Glutamatergic neuron (in vitro differentiated cells): Measurements from ENCODE around the gene HSPA6. TPM values are rescaled to one million over a fixed set of nuclear protein-coding genes. Genes with fewer than 3 reads are reported as not detected.
"Not testable (repeated sequence)": the region's sequence is repeated elsewhere in the genome, so short reads cannot be mapped to it uniquely, and the experiment has no call there.

Experiments
- DNase-seq: peaks from one replicate; pipeline ENCODE4 v3.0.0; 2022
- H3K27ac Mint-ChIP-seq: one replicate; pipeline ENCODE4 v1.8.0; 2020; ENCODE audit warnings: mild to moderate bottlenecking, mixed read lengths, inconsistent platforms; ENCODE audit not compliant: unreplicated experiment
- H3K27me3 Mint-ChIP-seq: one replicate; pipeline ENCODE4 v1.8.0; 2020; ENCODE audit warnings: mild to moderate bottlenecking, moderate library complexity, mixed read lengths, inconsistent platforms; ENCODE audit not compliant: unreplicated experiment
- H3K36me3 Mint-ChIP-seq: one replicate; pipeline ENCODE4 v1.8.0; 2020; ENCODE audit warnings: mild to moderate bottlenecking, mixed read lengths, inconsistent platforms; ENCODE audit not compliant: unreplicated experiment
- H3K4me1 Mint-ChIP-seq: one replicate; pipeline ENCODE4 v1.8.0; 2020; ENCODE audit warnings: mild to moderate bottlenecking, low read depth, mixed read lengths, inconsistent platforms; ENCODE audit not compliant: unreplicated experiment
- H3K4me3 Mint-ChIP-seq: one replicate; pipeline ENCODE4 v1.8.0; 2020; ENCODE audit warnings: mild to moderate bottlenecking, mixed read lengths, inconsistent platforms; ENCODE audit not compliant: unreplicated experiment
- H3K9me3 Mint-ChIP-seq: one replicate; pipeline ENCODE4 v1.8.0; 2020; ENCODE audit warnings: mild to moderate bottlenecking, moderate library complexity, mixed read lengths, inconsistent platforms; ENCODE audit not compliant: unreplicated experiment
- CTCF ChIP-seq: fragments of 200-600 bp; sonication (generic); IDR thresholded peaks from one replicate; pipeline ENCODE4 v1.5.0; 2021; ENCODE audit not compliant: partially characterized antibody, unreplicated experiment
- total RNA-seq: library from RNA; stranded (reverse); fragmentation: NEBNext Ultra II Directional; extraction: Animal tissue kit (Norgen Biotek cat#: 25700); gene quantifications from one replicate; pipeline ENCODE4 v1.2.1, GENCODE V29; 2021; ENCODE audit not compliant: unreplicated experiment

Gene HSPA6
- total RNA-seq, 1 donor from 2014 or later, result not detected

GRCh38 chr1:161505686-161506085 is 18.7 kb upstream of the HSPA6 start:
- H3K4me1 Mint-ChIP-seq, result no peaks in the 10 kb centered on the region
- H3K27me3 Mint-ChIP-seq, result peaks cover 7% of the 10 kb centered on the region
- no peak overlapping the region for H3K27ac Mint-ChIP-seq
- DNase-seq, result no peak
- H3K36me3 Mint-ChIP-seq, result no peaks in the 10 kb centered on the region
- H3K4me3 Mint-ChIP-seq, result no peak overlapping the region
- TF ChIP-seq CTCF, result no peak
- no peaks in the 10 kb centered on the region for H3K9me3 Mint-ChIP-seq

- H3K4me1 Mint-ChIP-seq, result no peaks in the 10 kb centered on the region
- H3K9me3 Mint-ChIP-seq, result no peaks in the 10 kb centered on the region
- no peak for TF ChIP-seq CTCF
- no peak overlapping the region for H3K27ac Mint-ChIP-seq
- no peak for DNase-seq
- H3K27me3 Mint-ChIP-seq, result peaks cover 7% of the 10 kb centered on the region
- no peaks in the 10 kb centered on the region for H3K36me3 Mint-ChIP-seq
- H3K4me3 Mint-ChIP-seq, result no peak overlapping the region
Observed at GRCh38 chr1:161506336-161507223, 17.8 kb upstream of the HSPA6 start.

GRCh38 chr1:161510477-161510876 is 13.9 kb upstream of the HSPA6 start:
- H3K9me3 Mint-ChIP-seq, result no peaks in the 10 kb centered on the region
- no peak for DNase-seq
- no peaks in the 10 kb centered on the region for H3K4me1 Mint-ChIP-seq
- peaks cover 7% of the 10 kb centered on the region for H3K27me3 Mint-ChIP-seq
- H3K36me3 Mint-ChIP-seq, result no peaks in the 10 kb centered on the region
- no peak overlapping the region for H3K4me3 Mint-ChIP-seq
- no peak for TF ChIP-seq CTCF
- H3K27ac Mint-ChIP-seq, result no peak overlapping the region

- H3K27ac Mint-ChIP-seq, result no peak overlapping the region
- no peak overlapping the region for H3K4me3 Mint-ChIP-seq
- H3K36me3 Mint-ChIP-seq, result no peaks in the 10 kb centered on the region
- H3K27me3 Mint-ChIP-seq, result peaks cover 5% of the 10 kb centered on the region
- no peaks in the 10 kb centered on the region for H3K9me3 Mint-ChIP-seq
- no peak for DNase-seq
- no peaks in the 10 kb centered on the region for H3K4me1 Mint-ChIP-seq
- no peak for TF ChIP-seq CTCF
Observed at GRCh38 chr1:161511018-161511755, 13.2 kb upstream of the HSPA6 start.

GRCh38 chr1:161511756-161512060 is 12.6 kb upstream of the HSPA6 start:
- no peak for DNase-seq
- Mint-ChIP-seq H3K4me1 (no peaks in the 10 kb centered on the region), H3K4me3 (no peak overlapping the region), H3K27me3 (peaks cover 3% of the 10 kb centered on the region), H3K27ac (no peak overlapping the region), H3K9me3 (no peaks in the 10 kb centered on the region), H3K36me3 (no peaks in the 10 kb centered on the region)
- no peak for TF ChIP-seq CTCF

DNA sequence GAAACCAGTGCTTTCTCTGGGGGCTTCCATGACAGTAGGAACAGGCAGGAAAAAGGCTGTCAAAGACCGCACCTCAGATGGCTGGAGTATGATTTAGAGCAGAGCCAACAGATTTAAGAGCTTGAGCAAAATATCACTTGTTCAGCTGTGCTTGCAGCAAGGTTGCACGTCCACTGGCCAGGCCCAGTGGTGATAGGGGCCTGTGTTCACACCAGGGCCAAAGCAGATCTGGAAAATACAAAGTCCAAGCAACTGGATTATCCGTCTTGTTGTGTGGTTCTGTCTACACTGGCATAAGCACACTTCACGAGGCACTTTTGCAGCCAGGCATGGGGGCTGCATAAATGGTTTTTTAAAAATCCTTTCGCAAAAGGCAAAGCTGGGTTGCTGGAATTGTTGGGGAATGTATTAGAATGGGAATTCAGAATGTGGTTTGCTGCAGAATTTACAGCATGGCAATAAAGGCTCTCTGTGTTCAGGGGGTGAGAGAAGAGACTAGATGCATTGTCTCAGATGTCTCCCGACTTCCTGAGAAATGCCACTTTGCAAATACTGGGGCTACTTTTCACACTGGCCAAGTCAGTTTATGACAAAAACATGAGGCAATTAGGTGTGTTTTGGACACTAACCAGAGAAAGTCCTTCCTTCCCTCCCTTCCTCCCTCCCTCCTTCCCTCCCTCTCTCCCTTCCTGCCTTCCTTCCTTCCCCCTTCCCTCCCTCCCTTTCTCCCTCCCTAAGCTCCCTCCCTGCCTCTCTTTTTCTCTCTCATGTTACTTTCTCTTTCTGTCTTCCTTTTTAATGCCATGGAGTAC is 11.5 kb upstream of the HSPA6 start:
- H3K27me3 Mint-ChIP-seq, H3K9me3 Mint-ChIP-seq, H3K36me3 Mint-ChIP-seq, H3K4me3 Mint-ChIP-seq, H3K4me1 Mint-ChIP-seq, DNase-seq, H3K27ac Mint-ChIP-seq: not testable (repeated sequence)

DNA sequence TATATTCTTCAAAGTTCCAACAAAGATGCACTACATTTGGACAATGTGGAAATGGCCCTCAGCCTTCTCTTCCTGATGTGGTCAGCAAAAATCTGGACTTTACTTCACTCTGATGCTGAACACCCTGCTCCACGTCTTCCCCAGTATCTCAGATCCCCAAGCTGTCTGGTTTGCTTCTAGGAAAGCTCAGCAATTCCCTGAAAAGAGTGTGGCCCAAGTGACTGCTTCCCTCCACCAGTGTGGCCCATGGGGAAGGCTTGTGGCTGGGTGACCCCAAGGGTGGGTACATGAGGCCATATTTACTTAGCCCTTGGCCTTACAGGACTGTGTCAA is 10.9 kb upstream of the HSPA6 start:
- H3K36me3 Mint-ChIP-seq, H3K4me3 Mint-ChIP-seq, DNase-seq, H3K27ac Mint-ChIP-seq, H3K9me3 Mint-ChIP-seq, H3K4me1 Mint-ChIP-seq, H3K27me3 Mint-ChIP-seq: not testable (repeated sequence)
